BLaER1 treated with 17β-estradiol and CSF1 and Interleukin-3, amounts not matched to agents 10 nM and 100 nM (cell line): ENCODE results near the gene PROC.

Source experiments
- H3K27ac ChIP-seq, 11 experiments: shearing (Covaris generic); formaldehyde crosslinking; 2 replicates each; pipeline ENCODE4 v1.8.1; 2022
- H3K27me3 ChIP-seq, 11 experiments: shearing (Covaris generic); formaldehyde crosslinking; 2 replicates each; pipeline ENCODE4 v1.8.1; 2022
- H3K36me3 ChIP-seq, 11 experiments: shearing (Covaris generic); formaldehyde crosslinking; 2 replicates each; pipeline ENCODE4 v1.8.1; 2022
- H3K4me1 ChIP-seq, 10 experiments: shearing (Covaris generic); formaldehyde crosslinking; 2 replicates each; pipeline ENCODE4 v1.8.1; 2022
- H3K4me2 ChIP-seq, 11 experiments: shearing (Covaris generic); formaldehyde crosslinking; 2 replicates each; pipeline ENCODE4 v1.8.1; 2022
- H3K4me3 ChIP-seq, 10 experiments: shearing (Covaris generic); formaldehyde crosslinking; 2 replicates each; pipeline ENCODE4 v1.8.1; 2022
- H3K9ac ChIP-seq, 11 experiments: shearing (Covaris generic); formaldehyde crosslinking; 2 replicates each; pipeline ENCODE4 v1.8.1; 2022
- H3K9me3 ChIP-seq, 11 experiments: shearing (Covaris generic); formaldehyde crosslinking; replicated peaks in 1 of 11; 2 replicates each; pipeline ENCODE4 v1.8.1; 2022
- H4K20me1 ChIP-seq, 11 experiments: shearing (Covaris generic); formaldehyde crosslinking; 2 replicates each; pipeline ENCODE4 v1.8.1; 2022
- Cebpa-rat ChIP-seq, 11 experiments: shearing (Covaris generic); IDR thresholded peaks; 2 replicates each; pipeline ENCODE4 v1.8.1; 2022

Gene PROC

DNA sequence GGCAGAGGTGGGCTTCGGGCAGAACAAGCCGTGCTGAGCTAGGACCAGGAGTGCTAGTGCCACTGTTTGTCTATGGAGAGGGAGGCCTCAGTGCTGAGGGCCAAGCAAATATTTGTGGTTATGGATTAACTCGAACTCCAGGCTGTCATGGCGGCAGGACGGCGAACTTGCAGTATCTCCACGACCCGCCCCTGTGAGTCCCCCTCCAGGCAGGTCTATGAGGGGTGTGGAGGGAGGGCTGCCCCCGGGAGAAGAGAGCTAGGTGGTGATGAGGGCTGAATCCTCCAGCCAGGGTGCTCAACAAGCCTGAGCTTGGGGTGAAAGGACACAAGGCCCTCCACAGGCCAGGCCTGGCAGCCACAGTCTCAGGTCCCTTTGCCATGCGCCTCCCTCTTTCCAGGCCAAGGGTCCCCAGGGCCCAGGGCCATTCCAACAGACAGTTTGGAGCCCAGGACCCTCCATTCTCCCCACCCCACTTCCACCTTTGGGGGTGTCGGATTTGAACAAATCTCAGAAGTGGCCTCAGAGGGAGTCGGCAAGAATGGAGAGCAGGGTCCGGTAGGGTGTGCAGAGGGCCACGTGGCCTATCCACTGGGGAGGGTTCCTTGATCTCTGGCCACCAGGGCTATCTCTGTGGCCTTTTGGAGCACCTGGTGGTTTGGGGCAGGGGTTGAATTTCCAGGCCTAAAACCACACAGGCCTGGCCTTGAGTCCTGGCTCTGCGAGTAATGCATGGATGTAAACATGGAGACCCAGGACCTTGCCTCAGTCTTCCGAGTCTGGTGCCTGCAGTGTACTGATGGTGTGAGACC is at the start of gene PROC:
PROC (plus strand) TSS at position 128 of the 812 bp plus-strand sequence. CDS start 1,516 bp downstream, outside the sequence.
- peaks cover 31 to 61% (median 41%) of the 10 kb centered on the region in 11 experiments for H3K27me3 ChIP-seq
- H3K4me3 ChIP-seq: no peak within 1 kb of the TSS
- H3K27ac ChIP-seq: peak within 1 kb of the TSS in 8 of 11 experiments; percentile 50 to 82 (median 75); a peak in 15 of 22 replicates
- H3K9ac ChIP-seq: peak within 1 kb of the TSS in 7 of 11 experiments; percentile 54 to 75 (median 70); a peak in 11 of 22 replicates
- peak within 1 kb of the TSS in 10 of 11 experiments; percentile 96 to 99 (median 98); a peak in 20 of 22 replicates for H3K4me2 ChIP-seq
- H3K9me3 ChIP-seq: no peaks in the 10 kb centered on the region
- no peak for TF ChIP-seq Cebpa-rat (IDR thresholded peaks at IDR 0.05)
- H3K36me3 ChIP-seq: no peaks in the 10 kb centered on the region
- H3K4me1 ChIP-seq: peaks cover 62 to 95% (median 84%) of the 10 kb centered on the region in 10 experiments
- peaks cover 0 to 11% (median 4%) of the 10 kb centered on the region in 11 experiments; a peak in 9 of 22 replicates for H4K20me1 ChIP-seq

DNA sequence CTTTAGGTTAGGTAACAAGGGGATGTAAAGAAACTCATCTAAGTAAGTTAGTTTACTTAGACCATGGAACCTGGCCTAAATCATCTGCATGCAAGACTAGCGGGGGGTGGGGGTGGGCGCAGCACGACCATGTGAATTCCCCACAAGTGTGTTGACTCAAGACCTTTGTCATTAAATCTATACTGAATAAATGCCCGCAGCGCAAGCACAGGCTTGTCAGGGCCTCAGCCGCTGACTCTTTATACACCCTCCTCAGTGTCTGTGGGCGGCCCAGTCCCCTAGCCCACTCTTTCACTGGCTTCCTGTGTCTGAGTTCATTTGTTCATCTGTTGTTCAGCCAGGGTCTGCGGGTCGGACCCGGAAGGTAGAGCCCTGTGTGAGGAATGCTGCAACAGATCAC is 48.2 kb upstream of the PROC start:
- Histone ChIP-seq H3K4me3 (peak overlapping the region in 1 of 10 experiments; percentile 48; a peak in 3 of 20 replicates), H3K9me3 (peaks cover 56 to 65% (median 64%) of the 10 kb centered on the region in 11 experiments), H3K36me3 (peaks cover 34 to 62% (median 55%) of the 10 kb centered on the region in 11 experiments), H4K20me1 (peaks cover 18 to 97% (median 39%) of the 10 kb centered on the region in 11 experiments; a peak in 21 of 22 replicates), H3K4me1 (peaks cover 0 to 9% (median 8%) of the 10 kb centered on the region in 10 experiments; a peak in 15 of 20 replicates), H3K27ac (no peak overlapping the region), H3K9ac (no peak overlapping the region), H3K27me3 (no peaks in the 10 kb centered on the region), H3K4me2 (no peak overlapping the region)
- TF ChIP-seq Cebpa-rat (IDR thresholded peaks at IDR 0.05): no peak

DNA sequence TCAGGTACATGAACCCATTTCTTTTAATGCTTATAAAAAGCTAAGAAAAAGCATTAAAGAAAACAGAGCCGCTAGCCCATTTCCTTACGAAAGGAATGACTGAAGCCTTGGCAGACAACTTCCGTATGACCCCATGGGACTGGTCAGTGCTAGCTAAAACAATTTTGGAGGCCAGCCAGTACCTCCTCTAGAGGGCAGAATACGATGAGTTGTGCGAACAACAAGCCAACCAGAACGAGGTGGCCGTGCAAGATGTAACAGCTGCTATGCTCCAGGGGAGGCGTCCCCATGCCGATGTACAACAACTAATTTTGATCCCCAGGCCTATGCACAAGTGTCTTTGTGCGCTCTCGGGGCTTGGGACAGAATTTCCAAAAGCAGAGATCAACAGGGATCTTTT is 47.2 kb upstream of the PROC start:
- H3K4me2 ChIP-seq: no peak overlapping the region
- peaks cover 7 to 89% (median 29%) of the 10 kb centered on the region in 11 experiments; a peak in 18 of 22 replicates for H4K20me1 ChIP-seq
- peaks cover 34 to 72% (median 65%) of the 10 kb centered on the region in 11 experiments for H3K36me3 ChIP-seq
- H3K9me3 ChIP-seq: peaks cover 66 to 76% (median 74%) of the 10 kb centered on the region in 11 experiments
- H3K27me3 ChIP-seq: no peaks in the 10 kb centered on the region
- TF ChIP-seq Cebpa-rat (IDR thresholded peaks at IDR 0.05): no peak
- no peaks in the 10 kb centered on the region for H3K4me1 ChIP-seq
- no peak overlapping the region for H3K27ac ChIP-seq
- no peak overlapping the region for H3K9ac ChIP-seq
- peak overlapping the region in 2 of 10 experiments; percentile 2 to 12; a peak in 3 of 20 replicates for H3K4me3 ChIP-seq

DNA sequence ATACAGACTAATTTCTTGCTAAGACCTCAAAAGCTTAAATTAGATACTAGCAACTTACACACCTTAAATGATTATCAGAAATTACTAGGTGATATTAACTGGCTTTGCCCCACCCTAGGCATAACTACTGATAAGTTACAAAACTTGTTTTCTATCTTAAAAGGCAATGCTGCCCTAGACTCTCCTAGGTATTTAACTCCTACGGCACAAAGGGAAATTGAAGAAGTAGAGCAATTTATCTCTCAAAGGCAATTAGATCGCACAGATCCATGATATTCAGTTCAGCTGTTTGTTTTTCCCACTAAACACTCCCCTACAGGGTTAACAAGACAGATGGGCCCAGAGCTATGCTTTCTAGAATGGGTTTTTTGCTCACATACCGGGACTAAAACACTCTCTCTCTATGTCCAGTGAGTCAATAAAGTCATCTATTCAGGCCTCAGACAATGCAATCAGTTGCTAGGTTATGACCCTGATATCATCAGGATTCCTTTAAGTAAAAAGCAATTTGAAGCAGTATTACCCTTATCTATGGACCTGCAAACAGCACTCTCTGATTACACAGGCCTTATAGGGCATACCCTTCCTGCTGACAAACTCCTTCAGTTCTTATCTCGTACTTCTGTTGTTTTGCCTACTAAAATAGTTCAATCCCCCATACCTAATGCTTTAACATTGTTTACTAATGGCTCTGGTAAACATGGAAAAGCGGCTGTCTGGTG is 44.7 kb upstream of the PROC start:
- H3K36me3 ChIP-seq: peaks cover 42 to 92% (median 81%) of the 10 kb centered on the region in 11 experiments
- no peaks in the 10 kb centered on the region for H3K27me3 ChIP-seq
- H3K4me3 ChIP-seq: 0 out of 20 replicates have a peak overlapping the region, but pooled peaks of 1 of the 10 experiments have one; percentile 11
- H3K9ac ChIP-seq: no peak overlapping the region
- peaks cover 77 to 99% (median 97%) of the 10 kb centered on the region in 11 experiments for H3K9me3 ChIP-seq
- peaks cover 0 to 11% (median 0%) of the 10 kb centered on the region in 10 experiments; a peak in 3 of 20 replicates for H3K4me1 ChIP-seq
- peaks cover 0 to 64% (median 6%) of the 10 kb centered on the region in 11 experiments; a peak in 11 of 22 replicates for H4K20me1 ChIP-seq
- no peak overlapping the region for H3K27ac ChIP-seq
- H3K4me2 ChIP-seq: no peak overlapping the region
- no peak for TF ChIP-seq Cebpa-rat (IDR thresholded peaks at IDR 0.05)

DNA sequence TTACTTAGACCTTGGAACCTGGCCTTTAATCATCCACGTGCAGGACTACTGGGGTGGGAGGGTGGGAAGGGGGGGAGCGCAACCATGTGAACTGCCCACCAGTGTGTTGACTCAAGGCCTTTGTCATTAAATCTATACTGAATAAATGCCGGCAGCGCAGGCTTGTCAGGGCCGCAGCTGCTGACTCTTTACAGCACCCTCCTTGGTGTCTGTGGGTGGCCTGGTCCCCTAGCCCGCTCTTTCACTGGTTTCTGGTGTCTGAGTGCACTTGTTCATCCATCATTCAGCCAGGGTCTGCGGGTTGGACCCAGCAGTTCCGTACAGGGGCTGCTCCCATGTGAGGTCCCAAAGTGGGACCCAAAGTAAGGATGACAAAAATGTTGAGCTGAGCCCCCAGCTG is 42.0 kb upstream of the PROC start:
- peaks cover 59 to 88% (median 83%) of the 10 kb centered on the region in 11 experiments for H3K9me3 ChIP-seq
- no peak for TF ChIP-seq Cebpa-rat (IDR thresholded peaks at IDR 0.05)
- no peak overlapping the region for H3K4me2 ChIP-seq
- no peaks in the 10 kb centered on the region for H3K27me3 ChIP-seq
- H4K20me1 ChIP-seq: peaks cover 0 to 64% (median 8%) of the 10 kb centered on the region in 11 experiments; a peak in 11 of 22 replicates
- H3K4me1 ChIP-seq: peaks cover 0 to 15% (median 0%) of the 10 kb centered on the region in 10 experiments; a peak in 3 of 20 replicates
- no peak overlapping the region for H3K9ac ChIP-seq
- peaks cover 29 to 82% (median 68%) of the 10 kb centered on the region in 11 experiments for H3K36me3 ChIP-seq
- no peak overlapping the region for H3K27ac ChIP-seq
- H3K4me3 ChIP-seq: peak overlapping the region in 4 of 10 experiments; percentile 1 to 32 (median 10); a peak in 2 of 20 replicates

DNA sequence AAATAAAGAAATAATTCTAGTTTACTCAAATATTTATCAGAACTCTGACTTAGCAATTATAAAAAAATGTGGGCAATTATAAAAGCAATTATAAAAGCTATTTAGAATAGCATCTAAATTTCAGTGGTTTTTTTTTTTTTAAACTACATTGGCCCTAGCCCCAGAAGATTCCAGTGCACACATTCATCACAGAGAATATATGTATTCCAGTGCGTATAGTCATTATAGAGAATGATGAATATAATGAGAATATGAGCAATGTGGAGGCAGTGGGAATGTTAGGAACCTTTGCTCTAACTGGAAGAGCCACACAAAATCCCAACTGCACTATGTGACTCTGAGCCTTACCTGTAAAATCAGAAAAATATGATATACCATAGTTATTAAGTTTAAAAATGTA is 41.0 kb upstream of the PROC start:
- no peak overlapping the region for H3K27ac ChIP-seq
- H3K4me3 ChIP-seq: no peak overlapping the region
- peaks cover 20 to 73% (median 61%) of the 10 kb centered on the region in 11 experiments for H3K36me3 ChIP-seq
- no peak overlapping the region for H3K9ac ChIP-seq
- TF ChIP-seq Cebpa-rat (IDR thresholded peaks at IDR 0.05): no peak
- H4K20me1 ChIP-seq: peaks cover 0 to 64% (median 14%) of the 10 kb centered on the region in 11 experiments; a peak in 11 of 22 replicates
- no peak overlapping the region for H3K4me2 ChIP-seq
- no peaks in the 10 kb centered on the region for H3K27me3 ChIP-seq
- H3K9me3 ChIP-seq: peaks cover 49 to 78% (median 73%) of the 10 kb centered on the region in 11 experiments
- H3K4me1 ChIP-seq: peaks cover 0 to 15% (median 0%) of the 10 kb centered on the region in 10 experiments; a peak in 3 of 20 replicates

DNA sequence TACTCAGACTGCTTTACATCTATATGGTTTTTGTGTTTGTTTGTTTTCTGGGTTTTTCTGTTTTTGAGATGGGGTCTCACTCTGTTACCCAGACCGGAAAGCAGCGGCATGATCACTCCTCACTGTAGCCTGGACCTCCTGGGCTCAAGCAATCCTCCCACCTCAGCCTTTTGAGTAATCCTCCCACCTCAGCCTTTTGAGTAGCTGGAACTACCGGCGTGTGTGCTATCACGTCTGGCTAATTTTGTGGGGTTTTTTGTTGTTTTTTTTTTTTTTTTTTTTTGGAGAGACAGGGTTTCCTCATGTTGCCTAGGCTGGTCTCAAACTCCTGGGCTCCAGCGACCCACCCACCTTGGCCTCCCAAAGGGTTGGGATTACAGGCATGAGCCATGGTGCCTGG is 39.5 kb upstream of the PROC start:
- Histone ChIP-seq H3K4me2 (no peak overlapping the region), H3K27ac (no peak overlapping the region), H3K4me3 (no peak overlapping the region), H3K27me3 (no peaks in the 10 kb centered on the region), H3K9ac (no peak overlapping the region), H3K4me1 (peaks cover 0 to 15% (median 0%) of the 10 kb centered on the region in 10 experiments; a peak in 3 of 20 replicates), H4K20me1 (peaks cover 8 to 66% (median 29%) of the 10 kb centered on the region in 11 experiments; a peak in 15 of 22 replicates), H3K9me3 (peaks cover 34 to 64% (median 58%) of the 10 kb centered on the region in 11 experiments), H3K36me3 (peaks cover 15 to 60% (median 50%) of the 10 kb centered on the region in 11 experiments)
- TF ChIP-seq Cebpa-rat (IDR thresholded peaks at IDR 0.05): no peak

DNA sequence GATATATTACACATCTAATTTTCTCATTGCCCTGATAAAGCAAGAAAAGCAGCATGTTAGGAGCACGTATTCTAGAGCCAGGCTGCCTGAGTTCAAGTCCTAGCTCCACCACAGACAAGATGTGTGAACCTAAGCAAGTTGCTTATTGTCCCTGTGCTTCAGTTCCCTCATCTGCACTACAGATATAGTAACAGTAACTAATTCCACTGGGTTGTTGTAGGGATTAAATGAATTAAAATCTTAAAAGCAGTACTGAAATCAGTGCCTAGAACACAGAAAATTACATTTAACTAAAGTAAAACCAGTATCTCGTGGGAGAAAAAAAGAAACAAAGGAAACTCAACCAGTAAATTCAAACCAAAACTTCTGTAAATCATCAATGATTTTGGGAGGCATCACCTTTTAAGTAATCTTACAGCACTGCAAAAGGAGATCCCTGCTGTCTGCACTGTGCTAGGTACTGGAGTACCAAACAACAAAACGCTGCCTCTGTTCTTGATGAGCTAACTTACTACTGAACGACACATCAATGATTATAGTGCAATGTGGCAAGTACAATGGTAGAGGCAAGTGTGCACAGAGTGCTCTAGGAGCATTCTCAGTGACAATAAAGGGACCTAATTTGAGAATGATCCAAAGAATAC is 38.4 kb upstream of the PROC start:
- Histone ChIP-seq H3K4me1 (peaks cover 3 to 22% (median 6%) of the 10 kb centered on the region in 10 experiments; a peak in 15 of 20 replicates), H3K36me3 (peaks cover 7 to 61% (median 42%) of the 10 kb centered on the region in 11 experiments), H3K4me2 (no peak overlapping the region), H3K4me3 (no peak overlapping the region), H3K9ac (no peak overlapping the region), H3K27me3 (no peaks in the 10 kb centered on the region), H4K20me1 (peaks cover 12 to 67% (median 40%) of the 10 kb centered on the region in 11 experiments; a peak in 17 of 22 replicates), H3K9me3 (peaks cover 23 to 53% (median 47%) of the 10 kb centered on the region in 11 experiments), H3K27ac (no peak overlapping the region)
- TF ChIP-seq Cebpa-rat (IDR thresholded peaks at IDR 0.05): no peak
